Measurements from ENCODE around the gene NUP54. TPM values are rescaled to one million over a fixed set of nuclear protein-coding genes. Genes with fewer than 3 reads are reported as not detected.

NUP54 gene
- total RNA-seq, 2 experiments from 2014 or later = 43.9 to 53.4 TPM

DNA sequence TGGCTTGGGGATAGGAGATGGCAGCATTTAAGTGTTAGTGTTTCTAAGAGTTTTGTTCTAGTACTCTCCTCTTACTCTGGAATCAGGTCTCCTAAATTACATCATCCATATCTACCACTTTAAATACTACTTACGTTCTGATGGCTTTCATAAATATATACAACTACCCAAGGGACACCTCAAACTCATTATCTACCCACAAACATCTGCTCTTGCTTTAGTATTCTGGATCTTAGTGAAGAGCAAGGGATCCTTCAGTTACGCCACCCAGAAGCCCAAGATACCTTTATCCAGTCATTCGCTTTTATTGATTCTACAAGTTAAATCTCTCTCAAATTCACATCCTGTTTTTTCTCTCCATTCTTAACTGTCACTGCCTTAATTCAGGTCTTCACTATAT lies 7.0 kb downstream of the NUP54 start:
- H3K4me1 Mint-ChIP-seq (ENCODE audit: low read depth) = peaks cover 26% of the 10 kb centered on the region
- no peak overlapping the region for H3K4me3 Mint-ChIP-seq
- DNase-seq = no peak
- no peak overlapping the region for H3K27ac Mint-ChIP-seq
- CTCF ChIA-PET = no interaction called here
- intact Hi-C loops (cut with micrococcal nuclease) = loop anchor here (10.0 kb wide), 1 partner anchor 506 kb away; the partner anchor contains the start of gene CDKL2
- H3K36me3 Mint-ChIP-seq (ENCODE audit: low read depth) = peaks cover 31% of the 10 kb centered on the region
- no peaks in the 10 kb centered on the region for H3K9me3 Mint-ChIP-seq
- no peaks in the 10 kb centered on the region for H3K27me3 Mint-ChIP-seq (ENCODE audit: low read depth)

DNA sequence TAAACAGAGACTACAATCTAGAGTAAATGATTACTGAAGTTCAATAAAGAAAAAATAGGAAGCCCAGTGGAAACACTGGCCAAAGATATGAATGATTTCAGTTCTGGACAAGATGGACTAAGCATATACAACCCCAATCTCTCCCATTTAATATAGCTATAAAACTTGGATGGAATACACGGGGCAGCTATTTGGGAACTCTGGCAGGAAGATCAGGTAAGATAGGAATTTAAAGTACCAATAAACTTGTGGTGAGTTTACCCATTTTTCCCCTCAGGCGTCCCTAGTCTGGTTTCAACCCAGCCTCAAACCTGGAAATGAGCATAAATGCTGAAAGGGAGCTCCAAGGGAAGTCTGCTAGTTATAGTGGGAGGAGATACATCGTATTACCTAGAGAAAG lies 20.4 kb downstream of the NUP54 start:
- DNase-seq = no peak
- Mint-ChIP-seq H3K4me1 (ENCODE audit: low read depth) (no peaks in the 10 kb centered on the region), H3K4me3 (no peak overlapping the region), H3K27me3 (ENCODE audit: low read depth) (no peaks in the 10 kb centered on the region), H3K9me3 (no peaks in the 10 kb centered on the region), H3K36me3 (ENCODE audit: low read depth) (peaks cover 34% of the 10 kb centered on the region), H3K27ac (peak overlapping the region; percentile 7)
- CTCF ChIA-PET = no interaction called here
- intact Hi-C loops (cut with micrococcal nuclease) = no loop called here

GRCh38 chr4:76125816-76126215 lies 22.4 kb downstream of the NUP54 start:
- Mint-ChIP-seq H3K36me3 (ENCODE audit: low read depth) (peaks cover 41% of the 10 kb centered on the region), H3K9me3 (no peaks in the 10 kb centered on the region), H3K4me1 (ENCODE audit: low read depth) (no peaks in the 10 kb centered on the region), H3K27me3 (ENCODE audit: low read depth) (no peaks in the 10 kb centered on the region), H3K4me3 (no peak overlapping the region), H3K27ac (no peak overlapping the region)
- no peak for DNase-seq
- intact Hi-C loops (cut with micrococcal nuclease) = no loop called here
- CTCF ChIA-PET = no interaction called here

GRCh38 chr4:76120199-76120598 lies 28.0 kb downstream of the NUP54 start:
- intact Hi-C loops (cut with micrococcal nuclease) = no loop called here
- no peak overlapping the region for H3K4me3 Mint-ChIP-seq
- peaks cover 49% of the 10 kb centered on the region for H3K36me3 Mint-ChIP-seq (ENCODE audit: low read depth)
- H3K27ac Mint-ChIP-seq = no peak overlapping the region
- no peaks in the 10 kb centered on the region for H3K27me3 Mint-ChIP-seq (ENCODE audit: low read depth)
- CTCF ChIA-PET = interaction anchor here (1.0 to 1.3 kb wide), 4 partner anchors 10 to 258 kb away, joined by 3 to 4 read pairs (median 4); no protein-coding TSS in a partner anchor
- DNase-seq = no peak
- no peaks in the 10 kb centered on the region for H3K4me1 Mint-ChIP-seq (ENCODE audit: low read depth)
- no peaks in the 10 kb centered on the region for H3K9me3 Mint-ChIP-seq

DNA sequence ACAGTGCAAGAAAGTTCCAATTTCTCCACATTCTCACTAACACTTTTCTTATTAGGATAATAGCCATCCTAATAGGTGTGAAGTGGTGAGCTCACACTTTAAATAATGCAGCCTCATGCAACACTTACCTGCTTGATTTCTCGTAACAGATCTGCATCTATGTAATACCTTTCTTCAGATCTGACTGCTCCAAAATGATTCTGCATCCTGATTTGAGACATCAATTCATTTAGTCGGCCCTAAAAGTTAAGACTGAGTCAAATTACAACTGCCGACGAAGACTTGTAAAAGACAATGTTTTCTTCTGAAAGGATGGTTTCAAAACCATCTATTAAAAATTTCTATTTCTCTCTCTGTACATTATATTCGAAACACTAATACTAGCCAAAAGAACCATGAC lies 30.7 kb downstream of the NUP54 start:
- intact Hi-C loops (cut with micrococcal nuclease) = no loop called here
- peaks cover 46% of the 10 kb centered on the region for H3K36me3 Mint-ChIP-seq (ENCODE audit: low read depth)
- H3K4me3 Mint-ChIP-seq = no peak overlapping the region
- H3K27ac Mint-ChIP-seq = no peak overlapping the region
- H3K4me1 Mint-ChIP-seq (ENCODE audit: low read depth) = no peaks in the 10 kb centered on the region
- no peaks in the 10 kb centered on the region for H3K9me3 Mint-ChIP-seq
- no peak for DNase-seq
- no peaks in the 10 kb centered on the region for H3K27me3 Mint-ChIP-seq (ENCODE audit: low read depth)
- CTCF ChIA-PET = interaction anchor here (0.7 kb wide), 1 partner anchor 405 kb away, joined by 3 read pairs; no protein-coding TSS in a partner anchor

DNA sequence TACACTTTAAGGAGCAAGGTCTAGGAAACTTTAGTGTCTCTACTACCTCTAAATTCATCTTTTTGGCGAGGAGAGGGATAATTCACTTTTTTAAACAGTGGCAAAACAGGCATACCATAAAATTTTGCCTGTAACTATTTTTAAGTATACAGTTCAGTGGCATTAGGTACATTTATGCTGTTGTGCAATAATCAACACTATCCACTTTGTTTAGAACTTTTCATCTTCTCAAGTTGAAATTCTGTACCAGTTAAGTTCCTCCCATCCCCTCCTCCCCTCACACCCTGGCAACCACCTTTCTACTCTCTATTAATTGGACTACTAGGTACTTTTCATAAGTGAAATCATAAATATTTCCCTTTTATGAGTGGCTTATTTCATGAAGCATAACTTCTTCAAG lies 31.4 kb downstream of the NUP54 start:
- DNase-seq = no peak
- H3K9me3 Mint-ChIP-seq = no peaks in the 10 kb centered on the region
- no peak overlapping the region for H3K27ac Mint-ChIP-seq
- peaks cover 48% of the 10 kb centered on the region for H3K36me3 Mint-ChIP-seq (ENCODE audit: low read depth)
- no peaks in the 10 kb centered on the region for H3K27me3 Mint-ChIP-seq (ENCODE audit: low read depth)
- no peaks in the 10 kb centered on the region for H3K4me1 Mint-ChIP-seq (ENCODE audit: low read depth)
- CTCF ChIA-PET = no interaction called here
- intact Hi-C loops (cut with micrococcal nuclease) = no loop called here
- H3K4me3 Mint-ChIP-seq = no peak overlapping the region

- Mint-ChIP-seq H3K36me3 (ENCODE audit: low read depth) (peaks cover 11% of the 10 kb centered on the region), H3K27me3 (ENCODE audit: low read depth) (no peaks in the 10 kb centered on the region), H3K4me1 (ENCODE audit: low read depth) (no peaks in the 10 kb centered on the region), H3K9me3 (no peaks in the 10 kb centered on the region), H3K27ac (no peak overlapping the region), H3K4me3 (no peak overlapping the region)
- no peak for DNase-seq
- CTCF ChIA-PET = interaction anchor here (1.1 to 1.2 kb wide), 3 partner anchors 11 to 408 kb away, joined by 3 to 5 read pairs (median 4); no protein-coding TSS in a partner anchor
- intact Hi-C loops (cut with micrococcal nuclease) = no loop called here
Observed at GRCh38 chr4:76108467-76109181, 39.6 kb downstream of the NUP54 start.

- intact Hi-C loops (cut with micrococcal nuclease) = no loop called here
- no peak for DNase-seq
- CTCF ChIA-PET = interaction anchor here (1.0 to 1.7 kb wide), 6 partner anchors 9 to 110 kb away, joined by 3 to 7 read pairs (median 4); partner anchors contain the start of gene ART3
- no peak overlapping the region for H3K27ac Mint-ChIP-seq
- H3K4me1 Mint-ChIP-seq (ENCODE audit: low read depth) = no peaks in the 10 kb centered on the region
- H3K4me3 Mint-ChIP-seq = no peak overlapping the region
- H3K27me3 Mint-ChIP-seq (ENCODE audit: low read depth) = no peaks in the 10 kb centered on the region
- H3K36me3 Mint-ChIP-seq (ENCODE audit: low read depth) = no peaks in the 10 kb centered on the region
- H3K9me3 Mint-ChIP-seq = no peaks in the 10 kb centered on the region
Observed at GRCh38 chr4:76106442-76106841, 41.8 kb downstream of the NUP54 start.

DNA sequence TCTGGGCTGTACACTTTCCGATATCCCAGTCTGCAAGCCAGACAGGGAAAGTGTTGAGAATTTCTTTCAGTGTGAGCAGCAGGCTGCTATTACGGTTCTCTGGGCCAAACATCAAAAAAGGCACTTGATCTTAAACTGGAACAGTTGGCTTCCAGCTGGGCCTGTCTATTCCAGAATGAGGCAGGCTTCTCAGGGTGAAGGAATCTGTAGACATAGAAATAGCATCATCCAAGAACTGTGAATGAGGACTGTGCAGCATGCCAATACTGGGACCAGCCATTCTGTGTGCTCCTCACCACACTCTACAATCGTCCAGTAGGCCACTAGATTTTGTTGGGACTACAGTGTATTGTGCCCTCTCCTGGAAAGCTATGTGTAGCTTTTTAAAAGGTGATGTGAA lies 42.5 kb downstream of the NUP54 start:
- no peaks in the 10 kb centered on the region for H3K27me3 Mint-ChIP-seq (ENCODE audit: low read depth)
- no peaks in the 10 kb centered on the region for H3K9me3 Mint-ChIP-seq
- CTCF ChIA-PET = interaction anchor here (0.8 to 1.2 kb wide), 5 partner anchors 9 to 94 kb away, joined by 3 to 4 read pairs (median 3); partner anchors contain the start of gene ART3
- intact Hi-C loops (cut with micrococcal nuclease) = no loop called here
- H3K4me1 Mint-ChIP-seq (ENCODE audit: low read depth) = no peaks in the 10 kb centered on the region
- no peak overlapping the region for H3K27ac Mint-ChIP-seq
- no peak overlapping the region for H3K4me3 Mint-ChIP-seq
- no peak for DNase-seq
- H3K36me3 Mint-ChIP-seq (ENCODE audit: low read depth) = no peaks in the 10 kb centered on the region

DNA sequence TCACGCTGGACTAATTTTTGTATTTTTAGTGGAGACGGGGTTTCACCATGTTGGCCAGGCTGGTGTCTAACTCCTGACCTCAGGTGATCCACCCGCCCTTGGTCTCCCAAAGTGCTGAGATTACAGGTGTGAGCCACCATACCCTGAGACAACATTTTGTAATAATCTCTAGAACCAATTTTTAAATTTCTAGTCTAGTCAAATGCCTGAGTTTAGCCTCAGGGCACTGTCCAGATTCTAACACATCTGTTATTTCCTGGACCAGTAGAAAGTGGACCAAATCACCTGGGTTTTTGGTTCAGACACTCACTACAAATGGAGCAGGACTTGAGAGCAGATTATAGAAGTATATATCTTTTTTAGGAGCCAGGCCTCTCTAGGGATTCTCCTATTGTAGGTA lies 52.1 kb downstream of the NUP54 start:
- no peak overlapping the region for H3K4me3 Mint-ChIP-seq
- H3K9me3 Mint-ChIP-seq = no peaks in the 10 kb centered on the region
- H3K27me3 Mint-ChIP-seq (ENCODE audit: low read depth) = peaks cover 7% of the 10 kb centered on the region
- H3K36me3 Mint-ChIP-seq (ENCODE audit: low read depth) = no peaks in the 10 kb centered on the region
- intact Hi-C loops (cut with micrococcal nuclease) = no loop called here
- CTCF ChIA-PET = no interaction called here
- H3K4me1 Mint-ChIP-seq (ENCODE audit: low read depth) = no peaks in the 10 kb centered on the region
- no peak overlapping the region for H3K27ac Mint-ChIP-seq
- DNase-seq = no peak

DNA sequence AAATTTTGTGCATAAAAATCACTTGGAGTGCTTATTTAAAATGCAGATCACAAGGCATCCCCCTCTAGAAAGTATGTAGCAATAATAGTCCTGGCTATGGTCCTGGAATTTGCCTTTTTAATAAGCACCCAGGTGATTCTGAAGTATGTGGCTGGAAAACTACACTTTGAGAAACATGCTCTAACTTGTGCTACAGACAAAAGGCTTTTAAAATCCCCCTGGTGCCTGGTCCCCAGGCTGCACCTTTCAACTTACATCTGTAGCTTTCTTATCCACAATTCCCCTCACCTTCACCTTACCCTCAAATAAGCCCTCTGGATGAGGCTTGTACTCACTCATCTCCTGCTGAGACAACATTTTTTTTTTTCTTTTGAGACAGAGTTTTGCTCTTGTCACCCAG lies 52.6 kb downstream of the NUP54 start:
- Mint-ChIP-seq H3K27me3 (ENCODE audit: low read depth) (peaks cover 7% of the 10 kb centered on the region), H3K4me3 (no peak overlapping the region), H3K9me3 (no peaks in the 10 kb centered on the region), H3K36me3 (ENCODE audit: low read depth) (no peaks in the 10 kb centered on the region), H3K27ac (no peak overlapping the region), H3K4me1 (ENCODE audit: low read depth) (no peaks in the 10 kb centered on the region)
- DNase-seq = no peak
- CTCF ChIA-PET = no interaction called here
- intact Hi-C loops (cut with micrococcal nuclease) = no loop called here

DNA sequence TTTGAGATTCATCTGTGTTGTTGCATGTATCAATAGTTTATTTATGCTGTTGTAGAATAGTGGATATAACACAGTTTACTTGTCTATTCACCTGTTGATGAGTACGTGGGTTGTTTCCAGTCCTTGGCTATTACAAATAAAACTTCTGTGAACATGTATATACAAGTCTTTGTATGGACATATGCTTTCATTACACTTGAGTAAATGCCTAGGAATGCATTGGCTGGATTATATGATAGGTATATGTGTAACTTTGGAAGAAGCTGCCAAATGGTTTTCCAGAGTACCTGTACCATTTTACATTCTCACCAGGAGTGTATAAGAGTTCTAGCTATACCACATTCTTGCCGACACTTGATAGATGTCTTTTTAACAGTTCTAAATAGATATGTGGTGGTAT lies 57.1 kb downstream of the NUP54 start:
- DNase-seq = no peak
- no peak overlapping the region for H3K27ac Mint-ChIP-seq
- H3K36me3 Mint-ChIP-seq (ENCODE audit: low read depth) = no peaks in the 10 kb centered on the region
- intact Hi-C loops (cut with micrococcal nuclease) = no loop called here
- no peaks in the 10 kb centered on the region for H3K9me3 Mint-ChIP-seq
- CTCF ChIA-PET = interaction anchor here (0.6 to 1.8 kb wide), 2 partner anchors 24 to 79 kb away, joined by 3 to 5 read pairs; no protein-coding TSS in a partner anchor
- peaks cover 2% of the 10 kb centered on the region for H3K27me3 Mint-ChIP-seq (ENCODE audit: low read depth)
- H3K4me1 Mint-ChIP-seq (ENCODE audit: low read depth) = peaks cover 4% of the 10 kb centered on the region
- no peak overlapping the region for H3K4me3 Mint-ChIP-seq

- CTCF ChIA-PET = interaction anchor here (0.6 to 1.8 kb wide), 3 partner anchors 23 to 94 kb away, joined by 3 to 5 read pairs (median 3); no protein-coding TSS in a partner anchor
- H3K4me3 Mint-ChIP-seq = no peak overlapping the region
- H3K36me3 Mint-ChIP-seq (ENCODE audit: low read depth) = no peaks in the 10 kb centered on the region
- H3K9me3 Mint-ChIP-seq = no peaks in the 10 kb centered on the region
- H3K27me3 Mint-ChIP-seq (ENCODE audit: low read depth) = no peaks in the 10 kb centered on the region
- intact Hi-C loops (cut with micrococcal nuclease) = no loop called here
- H3K27ac Mint-ChIP-seq = no peak overlapping the region
- no peak for DNase-seq
- H3K4me1 Mint-ChIP-seq (ENCODE audit: low read depth) = peaks cover 4% of the 10 kb centered on the region
Observed at GRCh38 chr4:76090241-76090691, 57.9 kb downstream of the NUP54 start.
